DND-41 (cell line): ENCODE data around the gene STRIP1.

ENCODE experiments used
- ATAC-seq: fragments of 200-7000 bp; cut with Tn5 transposase; 3 replicates; pipeline ENCODE4 v1.9.1; 2021; ENCODE audit warnings: low read depth; ENCODE audit not compliant: insufficient read depth
- DNase-seq: peaks from one replicate; pipeline ENCODE4 v3.0.0-alpha.2; 2020
- H2AFZ ChIP-seq: 2 replicates; pipeline ENCODE4 v1.6.0; 2012; ENCODE audit warnings: low read depth, low read length
- H3K27ac ChIP-seq: 2 replicates; pipeline ENCODE4 v1.5.1; 2012; ENCODE audit warnings: low read length, inconsistent platforms
- H3K27me3 ChIP-seq: fragments of 200-600 bp; sonication (generic); 2 replicates; pipeline ENCODE4 v1.6.0; 2012; ENCODE audit warnings: low read length, mild to moderate bottlenecking, inconsistent platforms; ENCODE audit not compliant: insufficient read depth, poor library complexity
- H3K36me3 ChIP-seq: 2 replicates; pipeline ENCODE4 v1.5.1; 2012; ENCODE audit warnings: low read length, inconsistent platforms; ENCODE audit not compliant: insufficient read depth
- H3K4me1 ChIP-seq: 2 replicates; pipeline ENCODE4 v1.5.1; 2012; ENCODE audit warnings: mild to moderate bottlenecking, low read length; ENCODE audit not compliant: insufficient read depth
- H3K4me2 ChIP-seq: 2 replicates; pipeline ENCODE4 v1.6.0; 2012; ENCODE audit warnings: mild to moderate bottlenecking, moderate library complexity, low read length, inconsistent platforms; ENCODE audit not compliant: insufficient read depth
- H3K4me3 ChIP-seq, 2 experiments: fragments of 200-600 bp in 1 of 2; shearing (Covaris generic) in 1 of 2; 2 replicates each; pipeline ENCODE4 v1.5.1; 2012 to 2016; ENCODE audit warnings: inconsistent platforms in 2 of 2, low read length in 2 of 2, mild to moderate bottlenecking in 2 of 2, low read depth in 1 of 2, moderate library complexity in 1 of 2
- H3K79me2 ChIP-seq: 2 replicates; pipeline ENCODE4 v1.6.0; 2012; ENCODE audit warnings: low read length, inconsistent platforms; ENCODE audit not compliant: insufficient read depth
- H3K9ac ChIP-seq: 2 replicates; pipeline ENCODE4 v1.6.0; 2012; ENCODE audit warnings: low read depth, mild to moderate bottlenecking, inconsistent platforms, low read length, moderate library complexity
- H3K9me3 ChIP-seq: 2 replicates; pipeline ENCODE4 v1.5.1; 2012; ENCODE audit warnings: low read length, moderate library complexity, mild to moderate bottlenecking, inconsistent platforms; ENCODE audit not compliant: insufficient read depth, severe bottlenecking
- H4K20me1 ChIP-seq: 2 replicates; pipeline ENCODE4 v1.6.0; 2012; ENCODE audit warnings: low read length; ENCODE audit not compliant: insufficient read depth
- CTCF ChIP-seq: IDR thresholded peaks from 2 replicates; pipeline ENCODE4 v1.5.1; 2012; ENCODE audit warnings: borderline replicate concordance, low read length, moderate library complexity, mild to moderate bottlenecking; ENCODE audit not compliant: poor library complexity, severe bottlenecking; ENCODE audit errors: extremely low read depth
- EZH2 ChIP-seq: IDR thresholded peaks from 3 replicates; pipeline ENCODE4 v1.6.1; 2012; ENCODE audit warnings: borderline replicate concordance, low read depth, mild to moderate bottlenecking, moderate library complexity, low read length, inconsistent platforms; ENCODE audit not compliant: severe bottlenecking

Gene STRIP1

GRCh38 chr1:110033421-110033820 is 1.0 kb upstream of the STRIP1 start:
- peaks cover 40% of the 10 kb centered on the region for H3K4me1 ChIP-seq
- H3K4me3 ChIP-seq = peak overlapping the region in 1 of 2 experiments; percentile 95; a peak in 2 of 4 replicates
- DNase-seq = no peak
- no peaks in the 10 kb centered on the region for H3K27me3 ChIP-seq
- peak overlapping the region; percentile 79 for H2AFZ ChIP-seq
- H3K9me3 ChIP-seq = no peaks in the 10 kb centered on the region
- peaks cover 19% of the 10 kb centered on the region; the same call in 1 of the 2 replicates for H4K20me1 ChIP-seq
- H3K4me2 ChIP-seq = peak overlapping the region; percentile 71
- H3K9ac ChIP-seq = peak overlapping the region; percentile 95
- peaks cover 19% of the 10 kb centered on the region for H3K36me3 ChIP-seq
- ATAC-seq = no peak
- H3K79me2 ChIP-seq = peaks cover 37% of the 10 kb centered on the region
- H3K27ac ChIP-seq = peak overlapping the region; percentile 87
- TF ChIP-seq CTCF (no peak), EZH2 (no peak)

DNA sequence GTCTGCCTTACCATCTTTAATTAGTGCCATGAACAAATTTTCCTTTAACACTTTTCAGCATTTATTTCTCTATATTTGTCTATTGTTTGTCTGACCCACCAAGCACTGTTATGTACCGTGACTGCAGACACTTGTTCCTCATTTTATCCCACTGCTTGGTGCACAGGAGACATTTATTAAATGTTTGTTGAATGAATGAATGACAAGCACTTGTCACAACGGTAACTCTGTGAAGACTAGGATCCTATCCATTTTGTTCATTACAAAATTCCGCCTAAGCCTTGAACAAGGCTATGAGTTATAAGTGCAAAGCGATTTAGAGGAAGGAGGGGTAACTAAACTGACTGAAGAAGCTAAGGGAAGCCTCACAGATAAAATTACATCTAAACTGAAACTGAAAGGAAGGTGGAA is 379 bp upstream of the STRIP1 start:
- Histone ChIP-seq H3K9ac (peak overlapping the region; percentile 95), H3K27ac (peak overlapping the region; percentile 87), H3K27me3 (no peaks in the 10 kb centered on the region), H3K4me3 (peak overlapping the region; percentile 20 to 95), H3K36me3 (peaks cover 25% of the 10 kb centered on the region), H3K79me2 (peaks cover 37% of the 10 kb centered on the region), H4K20me1 (peaks cover 22% of the 10 kb centered on the region; the same call in 1 of the 2 replicates), H2AFZ (peak overlapping the region; percentile 79), H3K4me1 (peaks cover 40% of the 10 kb centered on the region), H3K9me3 (no peaks in the 10 kb centered on the region), H3K4me2 (peak overlapping the region; percentile 71)
- DNase-seq (no peak), ATAC-seq (no peak)
- TF ChIP-seq EZH2 (no peak), CTCF (no peak)

- Histone ChIP-seq H3K9me3 (no peaks in the 10 kb centered on the region), H3K9ac (peak overlapping the region; percentile 95), H3K79me2 (peaks cover 37% of the 10 kb centered on the region), H3K4me3 (peak overlapping the region; percentile 95 to 97), H4K20me1 (peaks cover 22% of the 10 kb centered on the region; the same call in 1 of the 2 replicates), H3K36me3 (peaks cover 38% of the 10 kb centered on the region), H3K4me1 (peaks cover 38% of the 10 kb centered on the region), H2AFZ (peak overlapping the region; percentile 88), H3K27ac (peak overlapping the region; percentile 74), H3K27me3 (no peaks in the 10 kb centered on the region), H3K4me2 (peak overlapping the region; percentile 85)
- ATAC-seq (no peak), DNase-seq (no peak)
- TF ChIP-seq EZH2 (no peak), CTCF (no peak)
Measured at GRCh38 chr1:110035236-110035752, 870 bp downstream of the STRIP1 start.

DNA sequence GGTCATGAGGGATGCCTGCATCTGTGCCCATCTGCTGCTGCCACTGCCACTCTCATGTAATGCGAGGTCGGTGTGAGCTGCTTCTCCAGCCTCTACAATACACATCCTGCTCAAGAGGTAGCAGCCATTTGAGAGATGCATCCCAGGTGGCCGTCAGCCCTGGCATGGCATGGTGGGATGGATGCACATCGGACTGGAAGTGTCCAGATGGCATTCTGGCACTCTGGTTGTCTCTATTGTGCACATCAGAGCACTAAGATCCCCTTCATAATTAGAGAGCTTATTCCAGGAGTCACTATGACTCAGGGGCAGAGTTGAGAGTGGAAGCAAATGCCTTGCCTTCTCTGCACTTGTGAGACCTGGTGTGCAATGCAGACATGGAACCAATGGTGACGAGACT is 3.8 kb downstream of the STRIP1 start:
- ATAC-seq (no peak), DNase-seq (no peak)
- TF ChIP-seq EZH2 (no peak), CTCF (no peak)
- Histone ChIP-seq H3K9me3 (no peaks in the 10 kb centered on the region), H3K27ac (no peak overlapping the region), H3K4me1 (peaks cover 26% of the 10 kb centered on the region), H3K4me2 (no peak overlapping the region), H3K36me3 (peaks cover 68% of the 10 kb centered on the region), H3K79me2 (peaks cover 37% of the 10 kb centered on the region), H3K9ac (no peak overlapping the region), H2AFZ (no peak overlapping the region), H3K4me3 (no peak overlapping the region), H4K20me1 (peaks cover 31% of the 10 kb centered on the region; the same call in 1 of the 2 replicates), H3K27me3 (no peaks in the 10 kb centered on the region)
